OCI-M1 (cell line): ENCODE data around the gene TFAP2C.
"Not testable (repeated sequence)": the region's sequence is repeated elsewhere in the genome, so short reads cannot be mapped to it uniquely, and the experiment has no call there.

Source experiments
- DNase-seq: peaks from one replicate; lab custom pipeline; 2025; lab: John Stamatoyannopoulos, UW

Gene TFAP2C

DNA sequence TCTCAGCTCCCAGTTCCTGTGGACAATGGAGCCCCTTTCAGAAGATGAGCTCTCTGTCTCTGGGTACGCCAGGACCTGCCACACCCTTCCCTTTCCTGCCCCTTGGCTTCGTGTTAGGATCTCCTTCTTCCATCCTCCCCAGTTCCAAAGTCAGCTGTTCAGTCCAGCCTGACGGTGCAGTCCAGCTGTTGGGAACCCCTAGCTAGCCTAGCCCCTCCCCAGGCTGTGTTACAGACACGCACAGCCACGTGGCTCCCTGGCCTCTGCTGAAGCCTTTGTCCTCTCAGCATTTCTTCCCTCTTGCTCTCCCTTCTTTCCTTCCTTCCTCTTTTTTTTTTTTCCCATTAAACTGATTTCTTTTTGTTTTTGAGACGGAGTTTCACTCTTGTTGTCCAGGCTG is 12.4 kb upstream of the TFAP2C start:
- no peak for DNase-seq

DNA sequence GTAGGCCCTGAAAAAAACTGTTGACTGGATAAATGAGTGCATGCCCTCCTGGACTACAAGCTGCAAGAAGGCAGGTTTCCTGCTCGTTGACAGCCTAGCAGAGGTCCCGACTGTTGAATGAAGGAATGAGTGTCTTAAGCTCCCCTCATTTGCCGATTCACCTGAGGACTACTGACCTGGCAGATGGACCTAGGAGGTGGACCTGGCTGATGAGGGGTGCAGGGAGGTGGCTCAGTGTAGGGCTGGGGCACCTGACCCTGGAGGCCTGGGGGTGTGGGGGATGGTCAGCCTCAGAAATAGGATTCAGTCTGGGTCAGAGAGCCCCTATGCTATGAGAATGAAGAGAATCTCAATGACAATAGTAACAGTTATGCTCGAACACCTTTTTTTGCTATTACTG is 11.6 kb upstream of the TFAP2C start:
- DNase-seq = no peak

DNA sequence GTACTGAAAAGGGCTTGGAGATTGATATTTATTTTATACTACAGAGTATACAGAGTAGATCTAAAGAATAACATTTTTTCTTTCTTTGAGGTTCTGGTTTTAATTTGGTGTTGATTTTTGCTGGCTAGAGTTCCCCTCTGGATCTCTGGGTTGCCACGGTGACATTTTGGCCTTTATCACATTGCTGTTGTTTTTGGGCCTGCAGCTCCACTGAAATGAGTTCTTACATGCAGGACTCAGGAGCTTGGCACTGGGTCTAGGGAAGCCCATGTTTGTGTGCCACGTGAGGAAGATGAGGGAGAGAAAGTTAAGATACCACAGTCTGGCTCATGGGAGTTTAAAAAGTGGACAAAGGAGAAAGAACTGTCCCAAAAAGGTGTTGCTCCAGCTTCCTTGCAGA is 7.4 kb upstream of the TFAP2C start:
- no peak for DNase-seq

DNA sequence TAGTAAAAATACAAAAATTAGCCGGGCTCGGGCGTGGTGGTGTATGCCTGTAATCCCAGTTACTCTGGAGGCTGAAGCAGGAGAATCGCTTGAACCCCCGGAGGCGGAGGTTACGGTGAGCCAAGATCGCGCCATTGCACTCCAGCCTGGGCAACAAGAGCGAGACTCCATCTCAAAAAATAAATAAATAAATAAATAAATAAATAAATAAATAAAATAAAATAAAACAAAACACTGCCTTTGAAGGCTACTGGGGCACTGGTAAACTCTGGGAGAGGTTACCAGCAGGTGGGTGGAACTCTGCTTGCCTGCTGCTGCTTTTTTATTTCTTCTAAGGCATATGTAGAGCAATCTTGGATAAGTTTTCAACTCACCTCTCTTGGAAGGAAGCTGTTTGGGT is 5.2 kb upstream of the TFAP2C start:
- DNase-seq = not testable (repeated sequence)

DNA sequence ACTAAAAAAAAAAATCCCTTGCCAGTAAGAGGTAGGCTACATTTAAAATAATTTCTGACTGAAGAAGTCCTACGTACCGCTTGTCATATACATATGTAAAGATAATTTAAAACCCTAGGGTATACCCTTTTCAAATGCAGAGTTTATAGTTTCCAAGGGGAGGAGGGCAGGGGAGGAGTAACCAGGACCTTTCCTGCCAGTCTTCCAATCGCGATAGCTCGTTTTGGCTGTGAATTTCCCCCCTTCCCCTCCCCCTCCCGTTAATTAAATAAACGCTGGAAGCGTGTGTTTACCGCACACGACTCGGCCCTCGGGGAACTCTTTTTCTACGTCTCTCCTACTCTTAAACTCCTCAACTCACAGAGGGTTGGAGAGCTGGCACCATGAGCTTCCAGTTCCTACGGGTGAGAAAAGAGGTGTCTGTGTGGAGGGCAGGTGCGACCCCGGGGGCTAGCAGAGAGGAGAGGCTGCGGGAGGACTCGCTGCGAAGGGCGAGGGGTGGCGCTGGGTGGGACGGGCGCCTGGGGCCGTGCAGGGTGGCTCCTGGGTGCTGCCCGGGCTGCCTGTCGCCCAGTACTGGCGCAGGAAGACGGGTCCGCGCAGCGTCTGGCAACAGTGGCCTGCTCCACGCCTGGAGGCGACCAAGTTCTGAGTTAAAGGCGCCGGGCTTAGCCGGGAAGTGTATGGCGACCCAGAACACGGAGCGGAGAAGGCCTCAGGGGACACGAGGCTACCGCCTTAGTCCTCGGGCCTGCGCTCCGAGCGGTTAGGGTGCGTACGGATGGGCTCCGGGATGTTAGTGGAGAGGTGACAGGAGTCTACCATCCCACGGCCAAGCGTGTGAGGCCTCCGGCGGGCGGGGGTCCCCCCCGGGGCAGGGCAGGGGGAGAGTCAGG is 4.1 kb upstream of the TFAP2C start:
- no peak for DNase-seq

DNA sequence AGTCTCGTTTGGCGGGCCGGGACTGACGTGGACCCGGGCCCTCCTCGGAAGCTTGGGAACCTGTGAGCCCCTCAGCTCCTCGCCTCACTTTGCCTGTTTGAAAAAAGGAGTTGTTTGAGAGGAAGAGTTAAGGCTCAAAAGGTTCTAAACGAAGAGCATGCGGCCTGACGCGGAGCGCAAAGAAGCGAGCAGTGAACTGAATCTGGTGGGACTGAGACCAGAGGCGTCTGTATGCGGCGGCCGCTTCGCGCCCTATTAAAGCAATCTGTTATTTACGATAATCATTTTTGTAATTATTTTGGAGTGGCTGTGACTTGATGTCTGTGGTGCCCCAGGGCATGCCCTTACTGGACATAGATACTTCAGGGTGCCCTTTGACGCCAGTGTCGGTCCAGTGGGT is 3.3 kb upstream of the TFAP2C start:
- no peak for DNase-seq

DNA sequence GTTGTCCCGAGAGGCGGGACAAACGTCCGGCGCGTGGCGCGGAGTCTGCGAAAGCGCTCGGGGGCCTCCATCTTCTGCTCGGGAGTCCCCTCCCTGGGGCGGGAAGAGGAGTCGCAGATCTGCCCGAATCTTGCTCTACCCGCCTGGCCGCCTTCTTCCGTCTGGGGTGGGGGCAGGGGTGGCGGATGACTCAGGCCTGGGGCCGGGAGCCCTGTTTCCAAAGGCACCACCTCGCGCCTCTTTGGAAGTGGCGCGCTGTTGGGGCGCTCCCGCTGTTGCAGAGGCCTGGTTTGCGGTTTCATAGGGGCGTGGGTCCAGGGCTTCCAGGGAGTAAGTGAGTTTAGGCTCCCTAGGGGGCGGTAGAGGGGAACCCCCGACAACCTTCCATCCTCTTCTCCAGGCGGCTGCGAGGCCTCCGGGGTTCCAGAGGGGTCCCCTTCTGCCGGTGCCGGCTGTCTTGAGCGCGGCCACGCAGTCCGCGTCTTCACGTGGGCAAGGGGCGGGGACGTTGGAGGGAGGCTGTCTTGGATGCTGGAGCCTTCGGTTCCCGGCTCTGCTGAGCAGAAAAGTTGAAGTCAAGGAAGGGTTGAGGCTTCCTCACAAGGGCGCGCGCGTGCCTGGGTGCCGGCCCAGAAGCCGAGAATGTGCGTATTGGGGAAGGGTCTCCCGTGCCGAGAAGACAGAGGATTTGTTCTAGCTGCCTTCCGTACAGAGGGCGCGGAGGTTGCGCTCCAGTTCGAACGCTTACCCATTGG is 2.6 kb upstream of the TFAP2C start:
- no peak for DNase-seq

DNA sequence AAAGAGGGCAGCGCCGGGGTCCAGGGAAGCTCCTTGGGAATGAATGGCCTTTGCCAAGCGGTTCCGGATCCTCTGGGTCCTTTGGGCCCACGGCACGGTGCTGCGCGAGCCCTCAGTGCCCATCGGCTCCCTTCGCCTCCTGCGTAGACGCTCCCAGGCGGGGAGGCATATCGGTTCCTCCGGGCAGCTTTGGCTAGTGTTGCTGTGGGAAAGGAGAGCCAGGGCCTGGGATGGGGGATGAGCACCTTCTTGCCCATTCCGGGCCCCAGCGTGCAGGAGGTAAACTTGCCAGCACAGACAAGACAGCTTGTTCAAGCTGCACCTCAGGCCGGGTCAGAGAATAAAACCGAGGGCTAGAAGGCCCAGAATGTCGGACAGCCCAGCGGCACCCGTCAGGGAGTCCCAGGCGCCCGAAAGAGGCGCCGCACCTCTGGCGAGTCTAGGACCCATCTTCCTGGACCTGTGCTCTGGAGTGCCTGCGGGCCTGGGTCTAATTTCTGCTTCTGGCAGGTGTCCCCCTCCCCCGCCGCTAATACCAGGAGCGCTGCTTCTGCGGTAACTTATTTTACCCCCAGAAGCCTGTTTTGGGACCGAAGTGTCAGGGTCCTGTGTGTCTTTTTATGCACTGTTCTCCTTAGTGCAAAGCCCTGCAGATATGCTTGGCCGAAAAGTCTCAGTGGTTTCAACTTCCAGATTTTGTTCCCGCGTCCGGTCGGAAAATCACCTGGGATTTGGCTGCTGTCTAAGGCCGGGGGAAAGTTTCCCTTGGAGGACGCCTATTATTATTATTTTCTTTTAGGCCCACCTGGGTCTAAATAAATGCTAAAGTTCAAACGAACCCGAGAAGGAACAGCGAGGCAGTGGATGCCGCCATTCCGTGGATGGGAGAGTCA is 1.7 kb upstream of the TFAP2C start:
- no peak for DNase-seq

DNA sequence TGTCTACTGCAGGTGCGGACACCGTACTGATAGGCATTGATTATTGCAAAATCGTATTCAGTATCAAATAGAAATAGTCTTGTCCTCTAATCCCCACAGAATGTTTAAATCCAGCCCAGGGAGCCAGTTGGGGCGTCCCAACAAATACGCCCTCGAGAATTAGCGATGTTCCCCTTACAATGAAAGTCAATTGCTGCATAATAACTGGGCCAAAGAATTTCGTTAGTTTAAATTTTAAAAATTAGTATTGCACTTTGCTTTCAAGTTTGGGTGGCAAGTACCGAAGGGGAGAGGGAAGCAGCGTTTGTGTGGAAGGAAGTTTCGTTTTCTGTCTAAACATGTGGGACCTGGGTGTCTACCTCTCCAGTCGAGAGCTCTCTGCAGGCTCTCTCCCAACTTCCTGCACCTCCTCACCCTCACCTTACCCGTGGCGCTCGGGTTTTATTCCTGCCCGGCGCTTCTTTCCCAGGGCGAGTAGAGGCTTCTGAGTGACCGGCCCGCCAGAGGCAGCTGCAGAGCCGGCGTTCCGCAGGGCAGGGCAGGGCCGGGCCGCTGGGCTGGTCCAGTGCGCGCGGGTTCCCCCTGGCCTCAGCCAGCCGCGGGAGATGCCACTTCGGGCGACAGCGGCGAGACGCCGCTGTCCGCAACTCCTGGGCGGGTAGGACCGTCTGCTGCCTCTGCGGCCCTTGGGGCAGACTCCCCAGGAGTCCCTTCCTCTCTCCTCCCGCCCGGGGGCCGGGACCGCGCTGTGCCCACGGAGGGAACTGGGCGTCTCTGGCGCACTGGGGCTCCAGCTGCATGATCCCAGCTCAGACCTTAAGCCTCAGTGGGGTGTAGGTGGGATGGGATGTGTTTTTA is 862 bp upstream of the TFAP2C start:
- no peak for DNase-seq

DNA sequence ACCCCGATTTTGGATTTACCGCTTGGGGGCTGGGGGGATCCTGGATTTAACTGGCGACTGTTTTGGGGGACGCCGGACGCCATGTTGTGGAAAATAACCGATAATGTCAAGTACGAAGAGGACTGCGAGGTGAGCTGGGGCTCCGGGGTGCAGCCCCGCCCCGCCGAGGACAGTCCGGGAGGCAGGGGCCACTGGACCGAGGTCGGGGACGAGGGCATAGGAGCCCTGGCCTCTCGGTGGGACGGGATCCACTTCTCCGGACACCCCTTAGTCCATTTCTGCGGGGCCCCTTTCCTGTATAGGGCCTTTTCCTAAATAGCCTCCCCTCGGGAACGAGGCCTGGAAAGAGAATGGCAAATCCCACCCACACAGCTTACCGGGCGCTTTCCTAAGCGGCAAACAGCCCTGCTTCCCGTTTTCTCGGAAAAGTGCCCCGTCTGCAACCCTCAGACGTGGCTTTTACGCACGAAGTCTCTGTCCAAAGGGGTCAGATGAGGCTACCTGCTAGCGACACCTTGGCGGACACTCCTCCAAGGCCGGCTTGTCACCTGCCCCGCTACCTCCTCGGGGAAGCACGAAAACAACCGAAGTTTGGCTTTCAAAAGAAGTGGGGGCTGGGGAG is 469 bp downstream of the TFAP2C start:
- no peak for DNase-seq

DNA sequence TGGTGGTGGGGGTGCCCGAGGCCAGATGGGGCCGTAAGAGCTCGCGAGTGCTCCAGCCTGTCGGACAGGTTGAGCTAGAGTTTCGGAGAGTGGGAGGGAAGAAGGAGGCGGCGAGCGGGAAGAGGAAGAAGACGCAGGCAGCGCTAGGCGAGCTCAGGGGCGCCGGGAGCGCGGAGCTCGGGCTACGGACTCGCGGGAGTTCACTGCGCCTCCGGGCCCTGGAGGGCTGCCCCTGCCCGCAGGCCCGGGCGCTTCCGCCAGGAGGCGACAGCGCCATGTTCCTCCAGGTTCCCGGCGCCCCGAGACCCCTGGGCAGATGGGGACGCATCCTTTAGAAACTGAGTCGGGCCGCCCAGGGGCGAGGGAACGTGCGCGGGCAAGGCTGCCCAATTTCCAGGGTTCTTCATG is 984 bp downstream of the TFAP2C start:
- DNase-seq = no peak

DNA sequence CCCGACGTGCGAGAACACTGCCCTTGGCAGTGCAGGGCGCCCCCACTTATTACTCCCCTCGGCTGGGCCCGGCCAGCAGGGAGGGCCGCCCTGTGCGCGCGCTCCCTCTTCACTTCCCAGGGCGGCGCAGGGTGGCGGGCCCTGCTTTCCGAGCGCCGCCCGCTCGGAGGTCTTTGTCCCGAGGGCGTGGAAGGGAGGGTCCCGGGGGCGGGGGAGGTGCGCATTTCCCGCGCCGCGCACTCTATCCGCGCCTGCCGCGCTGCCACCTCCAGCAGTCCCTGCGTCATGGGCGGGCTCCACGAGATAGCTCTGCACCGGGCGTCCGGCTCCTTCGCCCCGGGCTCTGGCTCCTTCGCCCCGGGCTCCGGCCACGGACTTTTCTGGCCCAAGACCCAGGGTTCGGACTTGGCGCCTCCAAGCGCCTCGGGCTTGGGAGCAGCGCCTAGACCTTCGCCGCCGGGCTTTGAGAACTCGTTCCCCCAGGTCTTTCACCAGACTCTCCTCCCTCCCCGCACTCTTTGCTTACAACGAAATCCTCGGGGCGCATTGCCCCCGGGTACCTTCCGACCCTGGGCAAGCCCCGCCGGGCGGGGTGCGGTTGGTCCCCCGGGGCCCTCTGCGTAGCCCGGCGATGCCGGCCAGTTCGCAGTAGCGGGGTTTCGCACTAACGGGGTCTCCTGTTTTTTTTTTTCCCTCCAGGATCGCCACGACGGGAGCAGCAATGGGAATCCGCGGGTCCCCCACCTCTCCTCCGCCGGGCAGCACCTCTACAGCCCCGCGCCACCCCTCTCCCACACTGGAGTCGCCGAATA is 1.6 kb downstream of the TFAP2C start:
- no peak for DNase-seq

DNA sequence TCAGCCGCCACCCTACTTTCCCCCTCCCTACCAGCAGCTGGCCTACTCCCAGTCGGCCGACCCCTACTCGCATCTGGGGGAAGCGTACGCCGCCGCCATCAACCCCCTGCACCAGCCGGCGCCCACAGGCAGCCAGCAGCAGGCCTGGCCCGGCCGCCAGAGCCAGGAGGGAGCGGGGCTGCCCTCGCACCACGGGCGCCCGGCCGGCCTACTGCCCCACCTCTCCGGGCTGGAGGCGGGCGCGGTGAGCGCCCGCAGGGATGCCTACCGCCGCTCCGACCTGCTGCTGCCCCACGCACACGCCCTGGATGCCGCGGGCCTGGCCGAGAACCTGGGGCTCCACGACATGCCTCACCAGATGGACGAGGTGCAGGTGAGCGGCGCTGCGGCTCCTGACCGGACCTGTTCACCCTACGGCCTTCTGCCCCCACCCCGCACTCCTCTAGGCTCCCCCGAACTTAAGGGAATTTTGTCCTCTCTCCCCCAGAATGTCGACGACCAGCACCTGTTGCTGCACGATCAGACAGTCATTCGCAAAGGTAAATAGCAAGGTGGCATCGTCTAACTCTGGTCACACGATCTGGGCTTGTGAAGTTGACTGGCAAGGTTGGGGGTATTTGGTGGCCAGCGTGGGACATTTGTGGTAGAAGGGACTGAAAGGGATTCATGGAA is 2.3 kb downstream of the TFAP2C start:
- no peak for DNase-seq

DNA sequence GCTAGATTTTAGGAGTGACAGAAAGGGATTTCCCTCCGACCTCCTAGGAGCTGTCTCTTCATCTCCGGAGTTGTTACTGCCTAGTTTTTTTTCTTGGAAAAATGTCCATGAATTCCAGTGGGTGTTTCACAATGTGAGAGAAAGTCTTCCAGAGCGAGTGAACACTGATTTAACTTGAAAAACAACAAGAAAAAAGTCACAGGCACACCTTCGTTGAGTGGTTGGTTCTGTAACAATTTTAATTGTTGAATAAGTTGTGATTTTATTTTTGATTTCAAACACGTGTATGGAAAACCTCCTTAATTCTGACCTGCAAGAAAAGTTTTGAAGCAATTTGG is 2.9 kb downstream of the TFAP2C start:
- DNase-seq = no peak

DNA sequence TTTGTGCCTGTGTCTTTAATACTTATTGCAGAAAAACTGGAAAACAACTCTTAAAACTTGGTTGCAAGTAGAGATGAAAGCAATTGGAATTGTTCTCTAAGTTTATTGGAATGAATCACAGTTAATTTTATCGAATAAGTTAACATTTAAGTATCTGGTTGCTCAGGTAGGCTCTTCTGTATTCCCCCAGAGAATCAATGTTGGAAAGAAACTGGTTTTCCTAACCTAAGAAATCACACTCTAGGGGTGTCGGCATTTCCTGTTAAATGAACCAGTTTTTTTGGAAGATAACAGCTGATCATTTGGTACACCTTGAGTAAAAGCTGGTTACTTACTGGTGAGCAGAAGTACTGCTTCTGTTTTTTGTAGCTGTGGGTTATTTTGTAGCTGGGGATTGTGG is 5.2 kb downstream of the TFAP2C start:
- no peak for DNase-seq

DNA sequence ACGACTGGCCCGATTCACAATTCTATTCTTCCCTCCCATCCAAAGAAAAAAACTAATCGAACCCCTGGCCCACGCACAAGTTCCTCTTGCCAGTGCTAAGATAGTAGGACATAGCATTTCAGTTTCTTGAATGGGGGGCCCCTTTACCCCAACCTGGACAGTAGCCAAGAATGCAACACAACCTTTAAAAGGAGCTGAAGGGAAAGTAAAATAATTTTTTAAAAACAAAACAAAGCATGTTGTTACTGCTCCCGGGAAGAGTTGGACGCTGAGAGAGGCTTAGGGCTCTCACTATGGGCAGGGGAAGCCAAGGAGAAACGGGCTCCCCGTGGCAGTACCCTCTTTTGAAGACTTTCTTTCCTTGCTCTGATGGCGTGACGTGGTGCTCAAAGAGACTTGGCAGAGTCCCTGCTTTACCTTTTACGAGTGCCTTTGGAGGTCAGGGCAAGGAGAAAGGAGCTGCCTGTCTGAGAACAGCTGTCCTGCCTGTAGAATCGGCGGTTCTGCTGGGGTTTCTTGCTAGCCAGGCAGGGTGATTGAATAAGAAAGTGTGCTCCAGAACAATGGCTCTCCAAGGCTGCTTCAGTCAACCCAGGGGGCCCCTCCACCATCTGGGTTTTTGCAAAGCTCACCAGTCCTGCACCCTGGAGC is 5.8 kb downstream of the TFAP2C start:
- DNase-seq = no peak

DNA sequence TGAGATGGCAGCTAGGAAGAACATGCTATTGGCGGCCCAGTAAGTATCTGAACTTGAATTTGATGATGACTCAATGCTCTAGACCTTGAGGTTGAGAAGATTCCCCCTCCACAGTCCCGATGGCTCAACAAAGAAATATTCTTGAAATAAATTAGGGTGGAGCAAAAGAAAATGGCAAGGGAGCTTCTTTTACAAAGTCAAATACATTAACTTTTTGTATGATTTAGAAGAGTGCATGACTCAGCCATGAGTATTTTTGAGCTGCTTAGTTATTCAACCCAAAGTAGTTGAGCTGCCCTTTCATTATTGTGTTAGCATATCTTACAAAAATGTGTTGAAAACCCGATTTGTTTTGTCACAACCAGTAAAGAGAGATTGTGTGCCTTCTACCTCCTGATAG is 7.6 kb downstream of the TFAP2C start:
- DNase-seq = no peak

DNA sequence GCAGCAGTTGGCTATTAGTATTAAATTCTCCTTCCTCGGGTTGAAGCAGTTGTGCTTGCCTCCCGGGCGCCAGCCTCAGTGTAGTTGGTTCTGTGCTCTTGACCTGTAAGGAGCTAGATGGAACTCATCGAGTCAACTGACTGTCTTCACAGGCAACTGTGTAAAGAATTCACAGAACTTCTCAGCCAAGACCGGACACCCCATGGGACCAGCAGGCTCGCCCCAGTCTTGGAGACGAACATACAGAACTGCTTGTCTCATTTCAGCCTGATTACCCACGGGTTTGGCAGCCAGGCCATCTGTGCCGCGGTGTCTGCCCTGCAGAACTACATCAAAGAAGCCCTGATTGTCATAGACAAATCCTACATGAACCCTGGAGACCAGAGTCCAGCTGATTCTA is 8.5 kb downstream of the TFAP2C start:
- DNase-seq = no peak

DNA sequence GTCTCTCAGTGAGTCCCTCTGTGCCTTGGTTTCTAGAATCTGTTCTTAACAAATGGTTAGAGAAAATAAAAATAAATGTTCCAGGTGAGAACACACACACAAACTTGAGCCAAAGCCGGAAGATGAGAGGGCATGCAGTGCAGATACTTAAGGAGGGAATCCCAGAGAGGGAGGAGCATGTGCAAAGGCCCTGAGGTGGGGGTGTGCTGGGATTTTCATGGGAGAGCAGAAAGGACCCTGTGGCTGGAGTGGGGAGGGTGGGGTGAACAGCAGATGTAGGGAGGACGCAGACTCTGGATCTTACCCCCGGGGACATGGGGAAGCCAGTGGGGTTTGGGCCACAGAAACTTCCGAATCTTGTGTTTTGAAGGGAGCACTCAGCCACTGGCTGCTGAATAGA is 17.5 kb downstream of the TFAP2C start:
- DNase-seq = no peak
